GM23338 (cell line): Measurements from ENCODE around the gene CEP89.
"Not testable (repeated sequence)": the region's sequence is repeated elsewhere in the genome, so short reads cannot be mapped to it uniquely, and the experiment has no call there.

Experiments used
- CREB1 ChIP-seq: fragments of 250-450 bp; sonication (Bioruptor Pico); IDR thresholded peaks from 2 replicates; pipeline ENCODE4 v1.5.0; 2020; ENCODE audit warnings: low read depth, mild to moderate bottlenecking, moderate library complexity
- CTCF ChIP-seq, 2 experiments: fragments of 200-600 bp in 1 of 2; sonication (generic) in 1 of 2; conservative IDR thresholded peaks; 2 replicates each; pipeline versions ENCODE4 v1.5.1 to v1.6.1; 2016 to 2017; ENCODE audit warnings: antibody characterized with exemption in 2 of 2, low read depth in 2 of 2, mild to moderate bottlenecking in 2 of 2, moderate library complexity in 1 of 2
- ETS1 ChIP-seq: IDR thresholded peaks from 2 replicates; pipeline ENCODE4 v1.6.1; 2016; ENCODE audit warnings: antibody characterized with exemption
- EZH2 ChIP-seq: fragments of 200-600 bp; sonication (generic); IDR thresholded peaks from one replicate; pipeline ENCODE4 v1.8.0; 2017; ENCODE audit warnings: antibody characterized with exemption, mild to moderate bottlenecking, low read depth; ENCODE audit not compliant: unreplicated experiment
- EZH2phosphoT487 ChIP-seq: fragments of 200-600 bp; sonication (generic); IDR thresholded peaks from one replicate; pipeline ENCODE4 v1.8.1; 2018; ENCODE audit warnings: antibody characterized with exemption; ENCODE audit not compliant: unreplicated experiment
- POLR2AphosphoS5 ChIP-seq: IDR thresholded peaks from 2 replicates; pipeline ENCODE4 v1.6.1; 2016; ENCODE audit warnings: antibody characterized with exemption, low read depth
- REST ChIP-seq: IDR thresholded peaks from one replicate; pipeline ENCODE4 v1.6.1; 2018; ENCODE audit warnings: antibody characterized with exemption; ENCODE audit not compliant: unreplicated experiment
- STAT1 ChIP-seq: IDR thresholded peaks from one replicate; pipeline ENCODE4 v1.6.1; 2016; ENCODE audit warnings: antibody characterized with exemption; ENCODE audit not compliant: unreplicated experiment

- TF ChIP-seq CTCF (conservative IDR thresholded peaks at IDR 0.05; ENCODE audit: low read depth in 2 of 2); ETS1; POLR2AphosphoS5; REST; EZH2phosphoT487; EZH2; STAT1; CREB1: not testable (repeated sequence)
These were observed 39.1 kb upstream of the CEP89 start for GRCh38 chr19:33010891-33011290.
